Measurements from ENCODE around the gene MYEF2. TPM values are rescaled to one million over a fixed set of nuclear protein-coding genes. Genes with fewer than 3 reads are reported as not detected.

MYEF2 gene
- total and polyA plus RNA-seq, 2 of the 13 experiments (the other 11 are each of a cell fraction or from before 2014, with no cell fraction given), result 10.3 to 10.5 TPM

DNA sequence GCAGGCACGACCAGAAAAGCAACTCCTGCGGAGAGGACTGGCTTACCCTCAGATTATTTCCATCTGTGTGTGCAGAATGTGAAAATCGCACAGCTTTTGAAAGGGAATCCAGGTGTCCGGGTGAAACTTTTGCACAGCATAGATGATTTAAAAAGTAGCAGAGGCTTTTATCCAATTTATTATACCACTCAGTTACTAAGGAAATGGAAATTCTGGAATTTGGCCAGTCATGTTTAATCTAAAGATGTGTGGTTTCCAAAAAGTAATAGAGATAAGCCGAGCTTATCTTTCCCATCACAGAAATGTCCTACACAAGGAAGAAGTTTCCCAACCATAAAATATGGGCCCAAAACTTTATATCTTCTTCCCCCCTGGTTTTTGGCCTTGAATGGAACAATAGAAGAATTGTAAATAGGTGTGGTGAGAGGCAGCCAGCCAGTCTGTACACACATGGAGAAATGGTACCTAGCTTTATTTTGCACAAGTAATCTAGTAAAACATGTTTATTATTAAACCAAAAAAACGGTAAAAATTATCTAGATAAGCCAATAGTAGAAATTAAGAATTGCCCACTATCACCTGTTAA lies 76.6 kb downstream of the MYEF2 start:
- H3K27ac ChIP-seq (ENCODE audit: extremely low read length, insufficient read depth, low read length), result no peak overlapping the region
- in situ Hi-C loops (cut with HindIII; ENCODE audit: extremely low pct_ligation_motif_present, low pct_unique_long_range_greater_than_20kb) (no loop called here), intact Hi-C loops (cut with micrococcal nuclease; ENCODE audit: unreplicated experiment) (no loop called here)
- no peak overlapping the region for H3K4me2 ChIP-seq (ENCODE audit: low read depth, low read length)
- no peaks in the 10 kb centered on the region for H4K20me1 ChIP-seq (ENCODE audit: insufficient read depth, low read length)
- H3K27me3 ChIP-seq (ENCODE audit: control insufficient read depth in 1 of 2, insufficient read depth in 2 of 2, low read length in 2 of 2), result no peaks in the 10 kb centered on the region
- WGBS (ENCODE audit: low lambda C conversion rate), result 7% methylated on average over 6 of the region's 6 CpGs
- no TSS peak for BruUV-seq (replicated peaks)
- POLR2A ChIA-PET, result no interaction called here
- H3K36me3 ChIP-seq (replicated peaks in 1 of 2; ENCODE audit: control insufficient read depth in 1 of 2, insufficient read depth in 2 of 2, low read length in 2 of 2), result no peaks in the 10 kb centered on the region
- no peak for ATAC-seq
- FAIRE-seq, result no peak
- TF ChIP-seq ZNF670 (CRISPR knock-in tag; IDR thresholded peaks at IDR 0.05; ENCODE audit: borderline replicate concordance), result no peak
- no peak for TF ChIP-seq SMARCC2 (IDR thresholded peaks at IDR 0.05)
- no peak for TF ChIP-seq ZNF446 (CRISPR knock-in tag; IDR thresholded peaks at IDR 0.05)
- TF ChIP-seq, protein P1, sequence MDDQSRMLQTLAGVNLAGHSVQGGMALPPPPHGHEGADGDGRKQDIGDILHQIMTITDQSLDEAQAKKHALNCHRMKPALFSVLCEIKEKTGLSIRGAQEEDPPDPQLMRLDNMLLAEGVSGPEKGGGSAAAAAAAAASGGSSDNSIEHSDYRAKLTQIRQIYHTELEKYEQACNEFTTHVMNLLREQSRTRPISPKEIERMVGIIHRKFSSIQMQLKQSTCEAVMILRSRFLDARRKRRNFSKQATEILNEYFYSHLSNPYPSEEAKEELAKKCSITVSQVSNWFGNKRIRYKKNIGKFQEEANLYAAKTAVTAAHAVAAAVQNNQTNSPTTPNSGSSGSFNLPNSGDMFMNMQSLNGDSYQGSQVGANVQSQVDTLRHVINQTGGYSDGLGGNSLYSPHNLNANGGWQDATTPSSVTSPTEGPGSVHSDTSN (CRISPR knock-in tag; IDR thresholded peaks at IDR 0.05; ENCODE audit: borderline replicate concordance), result no peak
- no peak for TF ChIP-seq ZNF572 (CRISPR knock-in tag; IDR thresholded peaks at IDR 0.05)
- TF ChIP-seq REXO4 (CRISPR knock-in tag; IDR thresholded peaks at IDR 0.05; ENCODE audit: borderline replicate concordance), result no peak
- TF ChIP-seq POLR2G (IDR thresholded peaks at IDR 0.05; ENCODE audit: low read depth, low read length), result no peak
- TF ChIP-seq, protein P2, sequence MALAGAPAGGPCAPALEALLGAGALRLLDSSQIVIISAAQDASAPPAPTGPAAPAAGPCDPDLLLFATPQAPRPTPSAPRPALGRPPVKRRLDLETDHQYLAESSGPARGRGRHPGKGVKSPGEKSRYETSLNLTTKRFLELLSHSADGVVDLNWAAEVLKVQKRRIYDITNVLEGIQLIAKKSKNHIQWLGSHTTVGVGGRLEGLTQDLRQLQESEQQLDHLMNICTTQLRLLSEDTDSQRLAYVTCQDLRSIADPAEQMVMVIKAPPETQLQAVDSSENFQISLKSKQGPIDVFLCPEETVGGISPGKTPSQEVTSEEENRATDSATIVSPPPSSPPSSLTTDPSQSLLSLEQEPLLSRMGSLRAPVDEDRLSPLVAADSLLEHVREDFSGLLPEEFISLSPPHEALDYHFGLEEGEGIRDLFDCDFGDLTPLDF (CRISPR knock-in tag; IDR thresholded peaks at IDR 0.05), result no peak
- TF ChIP-seq NFIB (CRISPR knock-in tag; IDR thresholded peaks at IDR 0.05; ENCODE audit: borderline replicate concordance), result no peak
- no peaks in the 10 kb centered on the region for H3K79me2 ChIP-seq (ENCODE audit: insufficient read depth, low read length)
- no peak for DNase-seq (ENCODE audit: low spot score)
- H3K4me1 ChIP-seq (ENCODE audit: insufficient read depth, low read length), result no peaks in the 10 kb centered on the region; the same call in 1 of the 2 replicates
- CTCF ChIA-PET (ENCODE audit: low intra/inter-chr PET ratio, low total read pairs), result no interaction called here
- H2AFZ ChIP-seq (ENCODE audit: low read length), result no peak overlapping the region
- H3K9me3 ChIP-seq (ENCODE audit: low read length), result no peaks in the 10 kb centered on the region
- no peak overlapping the region for H3K4me3 ChIP-seq (replicated peaks in 1 of 3; ENCODE audit: insufficient read depth in 1 of 3, low read depth in 2 of 3, low read length in 3 of 3)
- H3K9ac ChIP-seq (ENCODE audit: insufficient read depth, low read depth, low read length), result no peak overlapping the region
